Ovary (tissue), 9 donors: ENCODE results near the gene RBM23. TPM values are rescaled to one million over a fixed set of nuclear protein-coding genes. Genes with fewer than 3 reads are reported as not detected.

ENCODE experiments used
- DNase-seq, 5 donors: peaks; one replicate each; pipeline ENCODE4 v3.0.0-alpha.2; 2019 to 2020
- H3K27ac ChIP-seq, 2 donors: fragments of 200-600 bp; one replicate each; pipeline versions ENCODE4 v1.5.1 to v1.8.0; 2019 to 2022
- H3K27me3 ChIP-seq: fragments of 200-600 bp; one replicate; pipeline ENCODE4 v1.8.0; 2022
- H3K36me3 ChIP-seq: fragments of 200-600 bp; sonication (generic); one replicate; pipeline ENCODE4 v1.5.1; 2019
- H3K4me1 ChIP-seq: one replicate; pipeline ENCODE4 v1.8.1; 2013; ENCODE audit warnings: mild to moderate bottlenecking, moderate library complexity; ENCODE audit not compliant: insufficient read depth
- H3K4me3 ChIP-seq: fragments of 200-600 bp; sonication (generic); one replicate; pipeline ENCODE4 v1.5.1; 2017
- H3K9me3 ChIP-seq, 2 donors: fragments of 200-600 bp in 1 of 2; sonication (generic) in 1 of 2; one replicate each; pipeline versions ENCODE4 v1.5.1 to v1.8.1; 2013 to 2019; ENCODE audit warnings: mild to moderate bottlenecking in 1 of 2, moderate library complexity in 1 of 2
- CTCF ChIP-seq, 3 donors: fragments of 450-650 bp in 2 of 3; fragments of 200-600 bp in 1 of 3; IDR thresholded peaks; one replicate each; pipeline versions ENCODE4 v1.5.1 to v1.8.0; 2016 to 2022; ENCODE audit warnings: antibody characterized with exemption in 3 of 3, mild to moderate bottlenecking in 1 of 3
- EP300 ChIP-seq: sonication (generic); formaldehyde crosslinking; IDR thresholded peaks from one replicate; pipeline ENCODE4 v1.6.1; 2017; ENCODE audit warnings: antibody characterized with exemption
- POLR2A ChIP-seq: fragments of 450-650 bp; IDR thresholded peaks from one replicate; pipeline ENCODE4 v1.6.1; 2017; ENCODE audit warnings: antibody characterized with exemption, mild to moderate bottlenecking, moderate library complexity
- WGBS, 3 donors: extraction: QIAGEN DNeasy Blood & Tissue Kit in 1 of 3; methylation state at CpG; one replicate each; pipeline versions ENCODE4 v1.1.5 to v1.1.7; 2013 to 2017; 5-methylcytosine and 5-hydroxymethylcytosine counted together
- intact Hi-C, 4 donors: fragments of 100-400 bp; cut with DNase I; formaldehyde crosslinking; loops; one replicate each; pipeline versions ENCODE4 v1.11.0 to v1.15.1; 2022 to 2023
- polyA plus RNA-seq, 2 donors: library from polyadenylated mRNA; stranded (reverse); fragments of 200-250 nt in 1 of 2; fragments of 350-450 nt in 1 of 2; fragmentation: Illumina TruSeq in 1 of 2; extraction: RNeasy Lipid Tissue Mini Kit (QIAGEN cat#74804) in 1 of 2; gene quantifications; one replicate each; pipeline ENCODE4 v1.2.3, GENCODE V29; 2013 to 2014
- total RNA-seq, 7 donors: library from RNA; depleted of rRNA in 2 of 7; stranded (reverse); fragments of >200 nt in 2 of 7; fragmentation: NEBNext Ultra II Directional in 3 of 7; extraction: Animal tissue kit (Norgen Biotek cat#: 25700) in 3 of 7; gene quantifications; one replicate each; pipeline versions ENCODE4 v1.1.0 to v1.2.4, GENCODE V29; 2016 to 2023
- donor health status: DM: no; HTN: no; CAD: no; lungs with moderate emphysema.
- donor health status: DM: no; HTN: no; CAD: no.
- donor health status: Bipolar disorder and iron deficiency.
- donor health status: DM: yes; HTN: yes; CAD: no.
- donor health status: DM: no; HTN: no; CAD: no.
- donor health status: DM: yes; HTN: yes; CAD: no.

The RBM23 gene
- total and polyA plus RNA-seq, 9 donors, result 57.0 to 244 (median 105) TPM

DNA sequence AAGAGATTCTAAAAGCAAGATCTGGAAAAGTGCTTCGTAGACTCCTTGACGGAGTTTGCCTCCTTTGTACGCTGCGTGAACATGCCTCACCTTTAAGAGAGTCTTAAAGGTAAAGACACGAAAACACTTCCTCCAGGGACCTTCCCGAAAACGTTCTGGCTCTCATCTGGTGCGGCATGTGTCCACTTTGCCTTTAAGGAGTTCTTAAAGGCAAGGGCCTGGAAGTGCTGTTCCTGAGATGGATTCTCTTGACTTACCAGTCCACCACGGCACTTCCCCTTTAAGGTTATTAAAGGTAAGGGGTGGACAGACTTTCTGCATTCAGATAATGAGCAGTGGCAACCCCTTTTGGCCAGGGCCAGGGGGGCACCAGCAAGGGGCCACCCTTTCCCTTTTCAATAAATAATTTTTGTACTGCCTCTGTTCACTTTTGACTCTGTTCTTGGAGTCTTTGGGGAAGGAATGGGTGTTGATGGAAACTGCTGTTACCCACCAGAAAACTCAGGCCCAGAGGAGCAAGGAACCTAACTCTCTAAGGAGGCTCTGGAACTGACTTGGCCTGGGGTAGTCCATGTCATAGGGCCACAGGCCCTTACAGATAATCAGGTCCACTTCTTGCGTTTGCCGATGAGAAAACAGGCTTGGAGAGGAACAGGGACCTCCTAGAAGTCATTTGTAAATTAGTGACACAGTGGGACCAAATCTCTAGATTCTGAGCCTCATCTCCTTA is 31.5 kb downstream of the RBM23 start:
- intact Hi-C loops, result no loop called here
- no peaks in the 10 kb centered on the region for H3K9me3 ChIP-seq
- H3K27me3 ChIP-seq, result no peaks in the 10 kb centered on the region
- peak; percentile 58 to 76 (median 66) for DNase-seq
- H3K4me3 ChIP-seq, result peak overlapping the region; percentile 51
- H3K36me3 ChIP-seq, result no peaks in the 10 kb centered on the region
- H3K27ac ChIP-seq, result peak overlapping the region; percentile 10 to 72
- H3K4me1 ChIP-seq, result peaks cover 6% of the 10 kb centered on the region
- no peak for TF ChIP-seq POLR2A
- no peak for TF ChIP-seq EP300
- no peak for TF ChIP-seq CTCF (IDR thresholded peaks at IDR 0.05)
- 10 to 19% (median 14%) methylated on average over 11 of the region's 11 CpGs for WGBS, 3 donors

DNA sequence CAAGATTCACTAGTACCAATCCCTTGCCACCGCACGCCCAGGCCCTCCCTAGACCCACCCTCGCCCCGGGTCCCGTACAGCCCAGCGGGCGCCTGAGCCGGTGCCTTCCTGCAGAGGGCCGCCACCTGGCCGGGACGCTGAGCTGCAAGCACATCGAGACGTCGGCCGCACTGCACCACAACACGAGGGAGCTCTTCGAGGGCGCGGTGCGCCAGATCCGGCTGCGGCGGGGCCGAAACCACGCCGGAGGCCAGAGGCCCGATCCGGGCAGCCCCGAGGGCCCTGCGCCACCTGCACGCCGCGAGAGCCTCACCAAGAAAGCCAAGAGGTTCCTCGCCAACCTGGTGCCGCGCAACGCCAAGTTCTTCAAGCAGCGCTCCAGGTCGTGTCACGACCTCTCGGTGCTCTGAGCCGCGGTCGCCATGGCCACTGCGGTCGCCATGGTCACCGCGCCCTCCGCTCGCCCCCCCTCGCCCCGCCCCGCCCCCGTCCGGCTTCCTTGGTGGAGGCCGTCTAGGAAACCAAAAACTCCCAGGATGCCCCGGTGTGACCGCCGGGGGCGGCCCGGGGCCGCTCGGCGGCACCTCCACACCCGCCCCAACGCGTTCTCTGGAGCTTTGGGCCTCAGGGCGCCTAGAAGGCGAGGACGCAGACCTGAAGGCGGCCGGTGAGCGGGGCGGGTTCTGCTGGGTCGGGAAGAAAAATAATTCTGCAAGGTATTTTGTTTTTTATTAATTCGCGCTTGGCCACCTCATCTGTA is 32.3 kb downstream of the RBM23 start:
- H3K4me1 ChIP-seq, result peaks cover 8% of the 10 kb centered on the region
- H3K36me3 ChIP-seq, result no peaks in the 10 kb centered on the region
- H3K4me3 ChIP-seq, result peak overlapping the region; percentile 51
- TF ChIP-seq EP300, result no peak
- peak; percentile 30 for TF ChIP-seq POLR2A
- no peak for TF ChIP-seq CTCF (IDR thresholded peaks at IDR 0.05)
- intact Hi-C loops, result no loop called here
- peak overlapping the region; percentile 10 to 72 for H3K27ac ChIP-seq
- peak; percentile 77 to 85 (median 80) for DNase-seq
- WGBS, 3 donors, result 1 to 4% (median 2%) methylated on average over 73 to 77 of the region's 77 CpGs
- no peaks in the 10 kb centered on the region for H3K27me3 ChIP-seq
- no peaks in the 10 kb centered on the region for H3K9me3 ChIP-seq

- no peaks in the 10 kb centered on the region for H3K36me3 ChIP-seq
- no peak overlapping the region for H3K27ac ChIP-seq
- intact Hi-C loops, result no loop called here
- H3K9me3 ChIP-seq, result no peaks in the 10 kb centered on the region
- H3K4me3 ChIP-seq, result peak overlapping the region; percentile 51
- peak in 3 of 5 donors; percentile 25 to 52 (median 39) for DNase-seq
- 86 to 93% (median 87%) methylated on average over 21 of the region's 21 CpGs for WGBS, 3 donors
- no peak for TF ChIP-seq EP300
- no peak for TF ChIP-seq CTCF (IDR thresholded peaks at IDR 0.05)
- no peak for TF ChIP-seq POLR2A
- peaks cover 8% of the 10 kb centered on the region for H3K4me1 ChIP-seq
- no peaks in the 10 kb centered on the region for H3K27me3 ChIP-seq
Observed at GRCh38 chr14:22885975-22886374, 33.0 kb downstream of the RBM23 start.

- Histone ChIP-seq H3K4me3 (no peak overlapping the region), H3K9me3 (no peaks in the 10 kb centered on the region), H3K27ac (no peak overlapping the region), H3K4me1 (peaks cover 8% of the 10 kb centered on the region), H3K36me3 (no peaks in the 10 kb centered on the region), H3K27me3 (no peaks in the 10 kb centered on the region)
- WGBS, 3 donors, result 88 to 89% (median 89%) methylated on average over 11 of the region's 11 CpGs
- TF ChIP-seq POLR2A (no peak), EP300 (no peak), CTCF (IDR thresholded peaks at IDR 0.05) (no peak)
- no peak for DNase-seq
- intact Hi-C loops, result no loop called here
Observed at GRCh38 chr14:22884738-22885523, 34.0 kb downstream of the RBM23 start.
